Islet precursor cell (in vitro differentiated cells): ENCODE data around the gene ALDH18A1.
"Not testable (repeated sequence)": the region's sequence is repeated elsewhere in the genome, so short reads cannot be mapped to it uniquely, and the experiment has no call there.

Source experiments
- DNase-seq: peaks from one replicate; pipeline ENCODE4 v3.0.0-alpha.2; 2018

ALDH18A1 gene

GRCh38 chr10:95656291-95657164 is at the start of gene ALDH18A1:
Gene ALDH18A1, minus strand, starts transcription at chr10:95656711. Its CDS starts 3,334 bp downstream, at chr10:95653377.
- peak; percentile 94 for DNase-seq

- DNase-seq = no peak
Measured at GRCh38 chr10:95698415-95698814, 41.9 kb upstream of the ALDH18A1 start.

GRCh38 chr10:95697429-95697828 is 40.9 kb upstream of the ALDH18A1 start:
- DNase-seq = no peak

- DNase-seq = no peak
Measured at GRCh38 chr10:95694665-95695064, 38.2 kb upstream of the ALDH18A1 start.

- DNase-seq = peak; percentile 99
Measured at GRCh38 chr10:95693668-95694534, 37.4 kb upstream of the ALDH18A1 start, which contains the start of gene TCTN3. Gene TCTN3, minus strand, starts transcription at chr10:95693927. Its CDS starts 28 bp downstream, at chr10:95693899.

- peak; percentile 50 for DNase-seq
Measured at GRCh38 chr10:95693071-95693667, 36.7 kb upstream of the ALDH18A1 start.

- DNase-seq = no peak
Measured at GRCh38 chr10:95691281-95691680, 34.8 kb upstream of the ALDH18A1 start.

GRCh38 chr10:95688648-95689047 is 32.1 kb upstream of the ALDH18A1 start:
- DNase-seq = no peak

GRCh38 chr10:95683966-95684365 is 27.5 kb upstream of the ALDH18A1 start:
- DNase-seq = no peak

GRCh38 chr10:95675403-95676116 is 19.0 kb upstream of the ALDH18A1 start:
- DNase-seq = no peak

GRCh38 chr10:95674643-95675042 is 18.1 kb upstream of the ALDH18A1 start:
- no peak for DNase-seq

- DNase-seq = not testable (repeated sequence)
Measured at GRCh38 chr10:95672641-95673040, 16.1 kb upstream of the ALDH18A1 start.

- DNase-seq = no peak
Measured at GRCh38 chr10:95664543-95664942, 8.0 kb upstream of the ALDH18A1 start.

GRCh38 chr10:95663496-95663895 is 7.0 kb upstream of the ALDH18A1 start:
- DNase-seq = no peak

- DNase-seq = no peak
Measured at GRCh38 chr10:95661818-95662217, 5.3 kb upstream of the ALDH18A1 start.

- no peak for DNase-seq
Measured at GRCh38 chr10:95660283-95660682, 3.8 kb upstream of the ALDH18A1 start.

GRCh38 chr10:95657250-95657649 is 739 bp upstream of the ALDH18A1 start:
- DNase-seq = no peak

GRCh38 chr10:95655571-95656290 is 780 bp downstream of the ALDH18A1 start:
- DNase-seq = peak; percentile 55

GRCh38 chr10:95653895-95654294 is 2.6 kb downstream of the ALDH18A1 start:
- DNase-seq = no peak

GRCh38 chr10:95651346-95652060 is 5.0 kb downstream of the ALDH18A1 start:
- DNase-seq = no peak

- no peak for DNase-seq
Measured at GRCh38 chr10:95650232-95650631, 6.3 kb downstream of the ALDH18A1 start.
